Kidney glomerular epithelial cell (primary cell): ENCODE data around the gene RPL10L.

Source experiments
- DNase-seq: peaks from one replicate; lab custom pipeline; 2025; lab: John Stamatoyannopoulos, UW

The RPL10L gene

GRCh38 chr14:46651526-46652144 lies at the start of gene RPL10L:
Gene RPL10L (minus strand): TSS chr14:46651781. CDS start chr14:46651736, 45 bp downstream.
- no peak for DNase-seq

DNA sequence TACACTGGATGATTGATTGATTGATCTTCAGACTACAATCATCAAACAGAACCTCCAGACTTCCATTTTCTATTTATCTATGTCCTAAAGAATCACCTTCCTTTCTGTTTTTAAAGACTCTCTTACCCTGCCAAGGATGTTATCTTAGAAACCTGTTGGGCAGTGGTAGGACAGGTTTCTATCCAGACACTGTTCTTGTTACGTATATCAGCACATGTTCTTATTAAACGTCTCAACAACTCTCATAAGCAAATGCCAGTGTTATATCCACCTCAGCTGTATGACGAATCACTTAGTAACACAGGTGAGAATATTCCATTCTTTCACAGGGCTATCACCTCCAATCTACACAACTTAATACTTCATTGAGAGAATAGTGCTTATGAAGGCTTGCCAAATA lies 40.2 kb upstream of the RPL10L start:
- DNase-seq = no peak

- no peak for DNase-seq
These were observed 35.1 kb upstream of the RPL10L start for GRCh38 chr14:46686652-46687051.

DNA sequence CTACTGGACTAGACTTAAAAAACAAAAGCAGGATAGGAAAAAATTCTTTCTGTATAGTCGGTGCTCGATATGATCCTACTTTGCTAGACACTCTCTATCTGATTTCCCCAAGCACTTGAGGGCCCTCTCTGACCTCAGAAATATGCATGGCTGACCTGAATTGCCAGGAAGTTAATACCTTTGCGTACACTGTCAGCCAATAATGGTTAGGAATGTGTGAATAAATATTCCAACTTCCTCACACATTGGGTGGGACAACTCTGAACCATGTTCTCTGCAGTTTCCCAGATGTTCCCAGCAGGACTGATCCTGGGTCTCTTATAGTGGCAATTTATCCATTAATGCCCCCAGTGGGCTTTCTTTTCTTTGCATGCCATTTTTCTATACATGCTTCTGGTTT lies 20.5 kb upstream of the RPL10L start:
- DNase-seq = no peak

DNA sequence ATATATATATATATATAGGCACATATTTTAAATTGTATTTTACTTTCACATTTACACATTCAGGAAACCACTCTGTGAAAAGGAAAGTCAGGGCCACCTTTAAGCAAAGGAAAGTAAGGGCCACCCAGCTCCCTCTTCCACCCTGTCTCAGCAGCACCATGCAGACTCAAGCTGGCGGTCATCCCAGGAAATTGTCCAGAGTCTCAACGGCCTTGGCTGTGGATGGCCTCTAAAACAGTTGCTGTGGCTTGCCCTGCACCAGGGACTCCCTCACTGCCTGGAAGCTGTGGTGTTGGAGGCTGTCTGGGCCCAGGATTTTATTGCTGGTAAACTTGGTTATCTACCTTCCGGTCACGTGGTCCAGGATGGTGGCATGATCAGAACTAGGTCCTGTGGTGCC lies 11.8 kb upstream of the RPL10L start:
- no peak for DNase-seq

- DNase-seq = no peak
These were observed 10.1 kb upstream of the RPL10L start for GRCh38 chr14:46661728-46662127.

- DNase-seq = no peak
These were observed 1.6 kb upstream of the RPL10L start for GRCh38 chr14:46653031-46653755.

GRCh38 chr14:46646796-46647195 lies 4.8 kb downstream of the RPL10L start:
- DNase-seq = no peak

DNA sequence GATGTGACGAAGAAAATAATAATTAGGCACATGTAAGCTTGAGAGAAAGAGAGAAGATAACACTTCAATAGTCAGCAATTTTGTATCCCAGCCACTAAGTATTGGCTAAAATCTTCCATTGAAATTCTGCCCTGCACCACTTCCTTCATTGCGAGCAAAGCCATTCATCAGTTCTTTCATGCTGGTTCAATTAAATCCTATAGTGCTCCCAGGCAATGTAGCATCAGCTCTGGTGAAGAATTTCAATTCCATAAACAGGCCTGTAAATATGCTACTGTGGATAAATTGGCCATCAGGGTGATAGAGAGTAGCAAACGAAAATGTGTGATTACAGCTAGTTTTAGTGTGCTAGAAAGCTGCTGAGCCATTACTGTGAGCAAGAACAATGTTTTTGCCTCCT lies 24.7 kb downstream of the RPL10L start:
- DNase-seq = no peak
